GM12801 (cell line): ENCODE results near the gene ROCK1.

Experiments
- CTCF ChIP-seq: IDR thresholded peaks from one replicate; pipeline ENCODE4 v1.5.1; 2011; ENCODE audit warnings: control low read depth; ENCODE audit not compliant: insufficient read length; ENCODE audit errors: extremely low read depth

ROCK1 gene

GRCh38 chr18:21083017-21083416 lies 28.6 kb downstream of the ROCK1 start:
- TF ChIP-seq CTCF: no peak

- no peak for TF ChIP-seq CTCF
Observed at GRCh38 chr18:21081426-21081825, 30.2 kb downstream of the ROCK1 start.

GRCh38 chr18:21080576-21080975 lies 31.0 kb downstream of the ROCK1 start:
- TF ChIP-seq CTCF: no peak

- TF ChIP-seq CTCF: no peak
Observed at GRCh38 chr18:21074336-21075323, 37.0 kb downstream of the ROCK1 start.

- TF ChIP-seq CTCF: no peak
Observed at GRCh38 chr18:21073180-21073579, 38.4 kb downstream of the ROCK1 start.

- no peak for TF ChIP-seq CTCF
Observed at GRCh38 chr18:21071071-21071470, 40.5 kb downstream of the ROCK1 start.

GRCh38 chr18:21069468-21069867 lies 42.1 kb downstream of the ROCK1 start:
- no peak for TF ChIP-seq CTCF
